ENCODE measurements around the gene VPS13D.

GRCh38 chr1:12466816-12467215 lies 237.0 kb downstream of the VPS13D start:
- no peak for TF ChIP-seq POLR2A (IDR thresholded peaks at IDR 0.05)
- TF ChIP-seq CTCF (IDR thresholded peaks at IDR 0.05), result no peak

All from uterus (tissue), 2 donors.